IMR-90 (cell line): ENCODE results near the gene SEPTIN8. TPM values are rescaled to one million over a fixed set of nuclear protein-coding genes. Genes with fewer than 3 reads are reported as not detected.

ENCODE experiments used
- ATAC-seq: fragments of 200-7000 bp; cut with Tn5 transposase; 2 replicates; pipeline ENCODE4 v1.9.1; 2020; ENCODE audit warnings: low read depth, mild to moderate bottlenecking, moderate library complexity
- BruUV-seq: library from RNA; stranded (reverse); fragments of 400-500 nt; replicated peaks from 2 replicates; lab custom pipeline; 2021; lab: Mats Ljungman, UMichigan
- CTCF ChIA-PET: fragments of 300-600 bp; formaldehyde crosslinking; extraction: SDS; loops from one replicate; lab custom pipeline; 2021; ENCODE audit warnings: antibody characterized with exemption; lab: Yijun Ruan, JAX
- POLR2A ChIA-PET: fragments of 300-600 bp; sonication (Branson Sonifier 250); formaldehyde crosslinking; loops from one replicate; lab custom pipeline; 2022; ENCODE audit warnings: antibody characterized with exemption; ENCODE audit not compliant: unreplicated experiment; lab: Charles Lee
- DNase-seq: peaks from one replicate; pipeline ENCODE4 v3.0.0; 2013
- H2AFZ ChIP-seq: replicated peaks from 2 replicates; pipeline ENCODE3; 2013; ENCODE audit warnings: low read length, mild to moderate bottlenecking; ENCODE audit not compliant: poor library complexity
- H2AK5ac ChIP-seq: 2 replicates; pipeline ENCODE4 v1.6.1; 2013; ENCODE audit warnings: low read depth, low read length, inconsistent platforms
- H2AK9ac ChIP-seq: replicated peaks from 2 replicates; pipeline ENCODE3; 2013; ENCODE audit warnings: mild to moderate bottlenecking, low read depth, low read length, moderate library complexity; ENCODE audit not compliant: poor library complexity
- H2BK120ac ChIP-seq: 2 replicates; pipeline ENCODE4 v1.6.1; 2013; ENCODE audit warnings: low read depth, low read length, inconsistent platforms
- H2BK15ac ChIP-seq: 3 replicates; pipeline ENCODE4 v1.6.1; 2013; ENCODE audit warnings: low read depth, low read length, inconsistent platforms
- H2BK20ac ChIP-seq: 2 replicates; pipeline ENCODE4 v1.6.1; 2013; ENCODE audit warnings: low read depth, mild to moderate bottlenecking, inconsistent platforms, low read length, moderate library complexity
- H2BK5ac ChIP-seq: 2 replicates; pipeline ENCODE4 v1.6.1; 2013; ENCODE audit warnings: mild to moderate bottlenecking, low read depth, low read length, inconsistent platforms; ENCODE audit not compliant: poor library complexity, severe bottlenecking
- H3K14ac ChIP-seq: replicated peaks from 2 replicates; pipeline ENCODE4 v1.6.1; 2013; ENCODE audit warnings: low read depth, low read length, inconsistent platforms
- H3K18ac ChIP-seq: 2 replicates; pipeline ENCODE4 v1.6.1; 2013; ENCODE audit warnings: low read depth, low read length, control low read depth
- H3K23ac ChIP-seq: 2 replicates; pipeline ENCODE4 v1.6.1; 2013; ENCODE audit warnings: low read depth, low read length, inconsistent platforms
- H3K27ac ChIP-seq: 2 replicates; pipeline ENCODE4 v1.5.1; 2013; ENCODE audit warnings: mild to moderate bottlenecking, control low read depth, low read length; ENCODE audit not compliant: insufficient read depth
- H3K27me3 ChIP-seq: 2 replicates; pipeline ENCODE4 v1.6.1; 2013; ENCODE audit warnings: low read length; ENCODE audit not compliant: control insufficient read depth, insufficient read depth
- H3K36me3 ChIP-seq: 2 replicates; pipeline ENCODE4 v1.6.1; 2013; ENCODE audit warnings: low read length, mixed read lengths; ENCODE audit not compliant: control insufficient read depth, insufficient read depth
- H3K4ac ChIP-seq: 2 replicates; pipeline ENCODE4 v1.6.1; 2013; ENCODE audit warnings: low read depth, low read length, inconsistent platforms
- H3K4me1 ChIP-seq: 2 replicates; pipeline ENCODE4 v1.6.1; 2013; ENCODE audit warnings: low read length, mixed read lengths; ENCODE audit not compliant: control insufficient read depth, insufficient read depth
- H3K4me2 ChIP-seq: 2 replicates; pipeline ENCODE4 v1.6.1; 2013; ENCODE audit warnings: low read depth, mild to moderate bottlenecking, control low read depth, low read length, moderate library complexity
- H3K4me3 ChIP-seq: 2 replicates; pipeline ENCODE4 v1.5.1; 2013; ENCODE audit warnings: low read depth, mild to moderate bottlenecking, control low read depth, low read length, moderate library complexity; ENCODE audit not compliant: insufficient read depth
- H3K56ac ChIP-seq: 2 replicates; pipeline ENCODE4 v1.6.1; 2013; ENCODE audit warnings: low read length, inconsistent platforms; ENCODE audit not compliant: insufficient read depth; ENCODE audit errors: extremely low read depth
- H3K79me1 ChIP-seq, 2 experiments: 2 replicates each; pipeline ENCODE4 v1.6.1; 2013; ENCODE audit warnings: low read length in 2 of 2, inconsistent platforms in 1 of 2, low read depth in 1 of 2
- H3K9ac ChIP-seq: 2 replicates; pipeline ENCODE4 v1.6.1; 2013; ENCODE audit warnings: low read depth, low read length, control low read depth
- H3K9me1 ChIP-seq: 2 replicates; pipeline ENCODE4 v1.6.1; 2013; ENCODE audit warnings: low read length, inconsistent platforms; ENCODE audit not compliant: insufficient read depth
- H3K9me3 ChIP-seq: 2 replicates; pipeline ENCODE4 v1.6.1; 2013; ENCODE audit warnings: low read length; ENCODE audit not compliant: control insufficient read depth, insufficient read depth
- H4K20me1 ChIP-seq: 2 replicates; pipeline ENCODE4 v1.6.1; 2013; ENCODE audit warnings: low read length, inconsistent platforms; ENCODE audit not compliant: insufficient read depth
- H4K5ac ChIP-seq: 2 replicates; pipeline ENCODE4 v1.6.1; 2013; ENCODE audit warnings: mild to moderate bottlenecking, low read depth, low read length, control low read depth
- H4K8ac ChIP-seq, 2 experiments: 2 replicates each; pipeline ENCODE4 v1.6.1; 2013; ENCODE audit warnings: low read depth in 2 of 2, low read length in 2 of 2, control low read depth in 1 of 2, inconsistent platforms in 1 of 2
- H4K91ac ChIP-seq: 2 replicates; pipeline ENCODE4 v1.6.1; 2013; ENCODE audit warnings: low read depth, low read length, inconsistent platforms; ENCODE audit not compliant: insufficient read depth
- CEBPB ChIP-seq: IDR thresholded peaks from 2 replicates; pipeline ENCODE4 v1.6.1; 2012; ENCODE audit warnings: low read depth, low read length, improper control_type of control experiment
- CTCF ChIP-seq: conservative IDR thresholded peaks from 2 replicates; pipeline ENCODE4 v1.5.1; 2012; ENCODE audit warnings: mild to moderate bottlenecking, low read depth, low read length, improper control_type of control experiment
- MAZ ChIP-seq: IDR thresholded peaks from 2 replicates; pipeline ENCODE4 v1.6.1; 2012; ENCODE audit warnings: low read depth, mild to moderate bottlenecking, low read length, improper control_type of control experiment, moderate library complexity, borderline replicate concordance
- MXI1 ChIP-seq: IDR thresholded peaks from 2 replicates; pipeline ENCODE4 v1.6.1; 2012; ENCODE audit warnings: low read depth, mild to moderate bottlenecking, low read length, moderate library complexity, borderline replicate concordance
- RCOR1 ChIP-seq: IDR thresholded peaks from 2 replicates; pipeline ENCODE4 v1.6.1; 2012; ENCODE audit warnings: mild to moderate bottlenecking, low read length, improper control_type of control experiment; ENCODE audit not compliant: insufficient replicate concordance
- WGBS, 2 experiments: methylation state at CpG; one replicate each; pipeline versions ENCODE4 v1.1.5 to v1.1.7; 2013; ENCODE audit warnings: missing lambda C conversion rate in 2 of 2; ENCODE audit not compliant: insufficient read length in 1 of 2; ENCODE audit errors: extremely low coverage in 2 of 2; 5-methylcytosine and 5-hydroxymethylcytosine counted together
- dilution Hi-C: fragments of 300-500 bp; cut with HindIII; formaldehyde crosslinking; loops from one replicate; pipeline ENCODE4 v1.14.3; 2018; ENCODE audit warnings: low sequenced_read_pairs; ENCODE audit not compliant: unreplicated experiment
- in situ Hi-C: fragments of 300-500 bp; cut with MboI; formaldehyde crosslinking; loops from 3 replicates; pipeline ENCODE4 v1.14.3; 2019; ENCODE audit warnings: low sequenced_read_pairs, inconsistent platforms, mixed read lengths
- intact Hi-C: fragments of 100-400 bp; cut with micrococcal nuclease; formaldehyde crosslinking; loops from 2 replicates; pipeline ENCODE4 v1.10.0; 2022
- polyA plus RNA-seq, 3 experiments: library from polyadenylated mRNA; depleted of rRNA; stranded (reverse); fragments of >200 nt; gene quantifications; 2 replicates each; pipeline ENCODE4 v1.2.3, GENCODE V29; 2012; ENCODE audit warnings: low replicate concordance in 1 of 3
- total RNA-seq: library from RNA; depleted of rRNA; stranded (reverse); fragments of >200 nt; gene quantifications from 2 replicates; pipeline ENCODE4 v1.2.3, GENCODE V29; 2012

Gene SEPTIN8
- total and polyA plus RNA-seq, 2 of the 4 experiments (the other 2 are of a cell fraction), result 56.2 to 67.2 TPM

GRCh38 chr5:132764671-132765238, 12.3 kb downstream of the SEPTIN8 start:
- Histone ChIP-seq H4K5ac (no peak overlapping the region), H3K36me3 (peaks cover 45% of the 10 kb centered on the region), H3K4me3 (no peak overlapping the region), H4K20me1 (peaks cover 24% of the 10 kb centered on the region), H2BK20ac (no peak overlapping the region), H4K8ac (no peak overlapping the region), H2AFZ (no peak overlapping the region), H3K27me3 (no peaks in the 10 kb centered on the region), H3K18ac (no peak overlapping the region), H3K4ac (no peak overlapping the region), H2BK5ac (no peak overlapping the region), H3K79me1 (peaks cover 26 to 50% of the 10 kb centered on the region in 2 experiments), H3K4me2 (no peak overlapping the region), H3K27ac (no peak overlapping the region), H2BK15ac (no peak overlapping the region), H2AK9ac (no peak overlapping the region), H3K4me1 (peaks cover 13% of the 10 kb centered on the region), H4K91ac (no peak overlapping the region), H2AK5ac (no peak overlapping the region), H3K9me1 (peaks cover 30% of the 10 kb centered on the region), H3K14ac (no peak overlapping the region), H2BK120ac (no peak overlapping the region), H3K23ac (no peak overlapping the region), H3K56ac (no peak overlapping the region), H3K9me3 (no peaks in the 10 kb centered on the region), H3K9ac (no peak overlapping the region)
- TF ChIP-seq CEBPB (no peak), RCOR1 (no peak), CTCF (no peak), MAZ (no peak), MXI1 (no peak)
- DNase-seq (no peak), ATAC-seq (no peak)
- ChIA-PET POLR2A (no interaction called here), CTCF (interaction anchor here (0.6 to 1.4 kb wide), 3 partner anchors 9 to 274 kb away, joined by 3 to 4 read pairs (median 3); partner anchors contain the start of gene IRF1)
- intact Hi-C loops (no loop called here), dilution Hi-C loops (no loop called here), in situ Hi-C loops (no loop called here)
- WGBS, 2 experiments, result 100% methylated on average over 1 of the region's 7 CpGs; no CpG with 5 or more reads in 1 of the 2 experiments
- no TSS peak for BruUV-seq
